ENCODE results near the gene CALML4. TPM values are rescaled to one million over a fixed set of nuclear protein-coding genes. Genes with fewer than 3 reads are reported as not detected.
A peak's percentile ranks its signal among the peaks of the same experiment; 100 is the strongest.

The CALML4 gene
- total and polyA plus RNA-seq, 4 experiments from 2014 or later, result 0.79 to 5.1 (median 2.3) TPM

GRCh38 chr15:68152342-68152741, 52.8 kb downstream of the CALML4 start:
- ChIA-PET POLR2A (ENCODE audit: partially characterized antibody) (interaction anchor here (0.5 kb wide), 1 partner anchor 18 kb away, joined by 3 read pairs; no protein-coding TSS in a partner anchor), CTCF (ENCODE audit: partially characterized antibody) (interaction anchor here (1.1 to 3.4 kb wide), 3 partner anchors 98 to 289 kb away, joined by 3 to 18 read pairs (median 5); partner anchors contain the start of gene PIAS1)
- Mint-ChIP-seq H3K4me1 (peaks cover 4 to 16% (median 9%) of the 10 kb centered on the region in 4 donors), H3K9me3 (peaks cover 0 to 2% (median 0%) of the 10 kb centered on the region in 8 donors), H3K4me3 (no peak overlapping the region), H3K27me3 (no peaks in the 10 kb centered on the region), H3K36me3 (peaks cover 35 to 47% of the 10 kb centered on the region in 2 donors), H3K27ac (peak overlapping the region in 3 of 7 donors; percentile 5 to 54 (median 19))
- peaks cover 32% of the 10 kb centered on the region for H3K36me3 ChIP-seq (ENCODE audit: insufficient read depth, low read length)
- H3K9me3 ChIP-seq (ENCODE audit: control insufficient read depth in 1 of 2, low read length in 2 of 2), result no peaks in the 10 kb centered on the region
- no peaks in the 10 kb centered on the region for H3K27me3 ChIP-seq (ENCODE audit: insufficient read depth, low read length)
- H3K4me1 ChIP-seq (ENCODE audit: insufficient read depth, low read length), result no peaks in the 10 kb centered on the region
- no peak overlapping the region for H3K27ac ChIP-seq (ENCODE audit: low read depth, low read length)
- H3K4me3 ChIP-seq (ENCODE audit: low read length in 2 of 2), result no peak overlapping the region
- intact Hi-C loops (cut with micrococcal nuclease), result no loop called here
- DNase-seq, result no peak

GRCh38 chr15:68151277-68151676, 53.9 kb downstream of the CALML4 start:
- H3K36me3 ChIP-seq (ENCODE audit: insufficient read depth, low read length), result peaks cover 36% of the 10 kb centered on the region
- no peak overlapping the region for H3K4me3 Mint-ChIP-seq
- H3K27me3 ChIP-seq (ENCODE audit: insufficient read depth, low read length), result no peaks in the 10 kb centered on the region
- H3K27me3 Mint-ChIP-seq, result no peaks in the 10 kb centered on the region
- no peak overlapping the region for H3K27ac ChIP-seq (ENCODE audit: low read depth, low read length)
- no peaks in the 10 kb centered on the region for H3K9me3 ChIP-seq (ENCODE audit: control insufficient read depth in 1 of 2, low read length in 2 of 2)
- H3K36me3 Mint-ChIP-seq, result peaks cover 42 to 57% of the 10 kb centered on the region in 2 donors
- DNase-seq, result no peak
- no peaks in the 10 kb centered on the region for H3K4me1 ChIP-seq (ENCODE audit: insufficient read depth, low read length)
- POLR2A ChIA-PET (ENCODE audit: partially characterized antibody), result interaction anchor here (0.6 kb wide), 1 partner anchor 1033 kb away, joined by 5 read pairs; no protein-coding TSS in a partner anchor
- H3K4me1 Mint-ChIP-seq, result peaks cover 4 to 18% (median 12%) of the 10 kb centered on the region in 4 donors
- H3K4me3 ChIP-seq (ENCODE audit: low read length in 2 of 2), result no peak overlapping the region
- CTCF ChIA-PET (ENCODE audit: partially characterized antibody), result no interaction called here
- H3K9me3 Mint-ChIP-seq, result peaks cover 0 to 2% (median 0%) of the 10 kb centered on the region in 8 donors
- no peak overlapping the region for H3K27ac Mint-ChIP-seq
- intact Hi-C loops (cut with micrococcal nuclease), result no loop called here

GRCh38 chr15:68150187-68150586, 54.9 kb downstream of the CALML4 start:
- H3K9me3 ChIP-seq (ENCODE audit: control insufficient read depth in 1 of 2, low read length in 2 of 2), result no peaks in the 10 kb centered on the region
- Mint-ChIP-seq H3K4me1 (peaks cover 4 to 21% (median 12%) of the 10 kb centered on the region in 4 donors), H3K36me3 (peaks cover 47 to 63% of the 10 kb centered on the region in 2 donors), H3K9me3 (peaks cover 0 to 2% (median 0%) of the 10 kb centered on the region in 8 donors), H3K27ac (peak overlapping the region in 2 of 7 donors; percentile 15 to 30), H3K4me3 (no peak overlapping the region), H3K27me3 (no peaks in the 10 kb centered on the region)
- H3K27me3 ChIP-seq (ENCODE audit: insufficient read depth, low read length), result no peaks in the 10 kb centered on the region
- POLR2A ChIA-PET (ENCODE audit: partially characterized antibody), result interaction anchor here (1.4 kb wide), 1 partner anchor 23 kb away, joined by 3 read pairs; no protein-coding TSS in a partner anchor
- intact Hi-C loops (cut with micrococcal nuclease), result no loop called here
- no peak overlapping the region for H3K27ac ChIP-seq (ENCODE audit: low read depth, low read length)
- CTCF ChIA-PET (ENCODE audit: partially characterized antibody), result no interaction called here
- no peak for DNase-seq
- H3K4me1 ChIP-seq (ENCODE audit: insufficient read depth, low read length), result no peaks in the 10 kb centered on the region
- peaks cover 32% of the 10 kb centered on the region for H3K36me3 ChIP-seq (ENCODE audit: insufficient read depth, low read length)
- H3K4me3 ChIP-seq (ENCODE audit: low read length in 2 of 2), result no peak overlapping the region

- Mint-ChIP-seq H3K4me1 (peaks cover 4 to 22% (median 13%) of the 10 kb centered on the region in 4 donors), H3K27me3 (no peaks in the 10 kb centered on the region), H3K9me3 (peaks cover 0 to 2% (median 0%) of the 10 kb centered on the region in 8 donors), H3K36me3 (peaks cover 36 to 58% of the 10 kb centered on the region in 2 donors), H3K4me3 (no peak overlapping the region), H3K27ac (peak overlapping the region in 2 of 7 donors; percentile 9 to 69)
- intact Hi-C loops (cut with micrococcal nuclease), result no loop called here
- Histone ChIP-seq H3K4me1 (ENCODE audit: insufficient read depth, low read length) (no peaks in the 10 kb centered on the region), H3K36me3 (ENCODE audit: insufficient read depth, low read length) (peaks cover 31% of the 10 kb centered on the region), H3K27me3 (ENCODE audit: insufficient read depth, low read length) (no peaks in the 10 kb centered on the region), H3K9me3 (ENCODE audit: control insufficient read depth in 1 of 2, low read length in 2 of 2) (no peaks in the 10 kb centered on the region), H3K4me3 (ENCODE audit: low read length in 2 of 2) (no peak overlapping the region), H3K27ac (ENCODE audit: low read depth, low read length) (no peak overlapping the region)
- CTCF ChIA-PET (ENCODE audit: partially characterized antibody), result no interaction called here
- no peak for DNase-seq
- POLR2A ChIA-PET (ENCODE audit: partially characterized antibody), result interaction anchor here (0.6 to 1.4 kb wide), 2 partner anchors 11 to 22 kb away, joined by 3 read pairs; no protein-coding TSS in a partner anchor
These were observed 56.1 kb downstream of the CALML4 start for GRCh38 chr15:68149059-68149458.

- Mint-ChIP-seq H3K4me3 (no peak overlapping the region), H3K9me3 (peaks cover 0 to 2% (median 0%) of the 10 kb centered on the region in 8 donors), H3K4me1 (peaks cover 4 to 27% (median 15%) of the 10 kb centered on the region in 4 donors), H3K27ac (peak overlapping the region in 5 of 7 donors; percentile 13 to 87 (median 33)), H3K36me3 (peaks cover 34 to 57% of the 10 kb centered on the region in 2 donors), H3K27me3 (no peaks in the 10 kb centered on the region)
- ChIA-PET POLR2A (ENCODE audit: partially characterized antibody) (no interaction called here), CTCF (ENCODE audit: partially characterized antibody) (no interaction called here)
- H3K9me3 ChIP-seq (ENCODE audit: control insufficient read depth in 1 of 2, low read length in 2 of 2), result no peaks in the 10 kb centered on the region
- H3K4me3 ChIP-seq (ENCODE audit: low read length in 2 of 2), result no peak overlapping the region
- DNase-seq, result no peak
- peaks cover 28% of the 10 kb centered on the region for H3K36me3 ChIP-seq (ENCODE audit: insufficient read depth, low read length)
- intact Hi-C loops (cut with micrococcal nuclease), result no loop called here
- no peak overlapping the region for H3K27ac ChIP-seq (ENCODE audit: low read depth, low read length)
- H3K27me3 ChIP-seq (ENCODE audit: insufficient read depth, low read length), result no peaks in the 10 kb centered on the region
- no peaks in the 10 kb centered on the region for H3K4me1 ChIP-seq (ENCODE audit: insufficient read depth, low read length)
These were observed 57.1 kb downstream of the CALML4 start for GRCh38 chr15:68148039-68148438.

- intact Hi-C loops (cut with micrococcal nuclease), result no loop called here
- peak overlapping the region in 2 of 7 donors; percentile 40 to 52 for H3K27ac Mint-ChIP-seq
- POLR2A ChIA-PET (ENCODE audit: partially characterized antibody), result interaction anchor here (1.6 kb wide), 1 partner anchor 91 kb away, joined by 4 read pairs; the partner anchor contains the start of gene PIAS1
These were observed 59.4 kb downstream of the CALML4 start for GRCh38 chr15:68145706-68146105.

GRCh38 chr15:68143785-68144184, 61.3 kb downstream of the CALML4 start:
- ChIA-PET POLR2A (ENCODE audit: partially characterized antibody) (no interaction called here), CTCF (ENCODE audit: partially characterized antibody) (no interaction called here)
- Mint-ChIP-seq H3K4me3 (no peak overlapping the region), H3K9me3 (no peaks in the 10 kb centered on the region), H3K27ac (peak overlapping the region in 2 of 7 donors; percentile 16 to 23), H3K36me3 (peaks cover 26 to 42% of the 10 kb centered on the region in 2 donors), H3K4me1 (peaks cover 6 to 33% (median 21%) of the 10 kb centered on the region in 4 donors), H3K27me3 (no peaks in the 10 kb centered on the region)
- no peak for DNase-seq
- Histone ChIP-seq H3K27ac (ENCODE audit: low read depth, low read length) (no peak overlapping the region), H3K27me3 (ENCODE audit: insufficient read depth, low read length) (no peaks in the 10 kb centered on the region), H3K4me1 (ENCODE audit: insufficient read depth, low read length) (no peaks in the 10 kb centered on the region), H3K9me3 (ENCODE audit: control insufficient read depth in 1 of 2, low read length in 2 of 2) (no peaks in the 10 kb centered on the region), H3K36me3 (ENCODE audit: insufficient read depth, low read length) (peaks cover 21% of the 10 kb centered on the region), H3K4me3 (ENCODE audit: low read length in 2 of 2) (no peak overlapping the region)
- intact Hi-C loops (cut with micrococcal nuclease), result no loop called here

More at GRCh38 chr15:68145706-68146105, 59.4 kb downstream of the CALML4 start:
- Mint-ChIP-seq H3K36me3 (peaks cover 27 to 46% of the 10 kb centered on the region in 2 donors), H3K27me3 (no peaks in the 10 kb centered on the region), H3K9me3 (no peaks in the 10 kb centered on the region), H3K4me3 (no peak overlapping the region), H3K4me1 (peaks cover 0 to 27% (median 13%) of the 10 kb centered on the region in 4 donors)
- DNase-seq, result no peak
- H3K9me3 ChIP-seq (ENCODE audit: control insufficient read depth in 1 of 2, low read length in 2 of 2), result no peaks in the 10 kb centered on the region
- H3K4me3 ChIP-seq (ENCODE audit: low read length in 2 of 2), result no peak overlapping the region
- CTCF ChIA-PET (ENCODE audit: partially characterized antibody), result interaction anchor here (1.9 kb wide), 1 partner anchor 9 kb away, joined by 9 read pairs; no protein-coding TSS in a partner anchor
- no peaks in the 10 kb centered on the region for H3K27me3 ChIP-seq (ENCODE audit: insufficient read depth, low read length)
- H3K4me1 ChIP-seq (ENCODE audit: insufficient read depth, low read length), result no peaks in the 10 kb centered on the region
- no peak overlapping the region for H3K27ac ChIP-seq (ENCODE audit: low read depth, low read length)
- H3K36me3 ChIP-seq (ENCODE audit: insufficient read depth, low read length), result peaks cover 21% of the 10 kb centered on the region
